HEK293 (cell line): ENCODE measurements around the gene FAM151B.

ENCODE experiments used
- KLF10 ChIP-seq: fragments of 450-650 bp; IDR thresholded peaks from 2 replicates; pipeline ENCODE4 v1.5.1; 2018; ENCODE audit warnings: missing biosample characterization, mild to moderate bottlenecking, missing genetic modification characterization
- TCF7L2 ChIP-seq: IDR thresholded peaks from 2 replicates; pipeline ENCODE4 v1.6.1; 2011; ENCODE audit warnings: low read depth, mild to moderate bottlenecking, inconsistent platforms, low read length, moderate library complexity, borderline replicate concordance
- YY1 ChIP-seq: fragments of 450-650 bp; formaldehyde crosslinking; IDR thresholded peaks from 2 replicates; pipeline ENCODE4 v1.5.1; 2018; ENCODE audit warnings: missing biosample characterization, missing genetic modification characterization
- ZEB2 ChIP-seq: fragments of 450-650 bp; formaldehyde crosslinking; IDR thresholded peaks from 2 replicates; pipeline ENCODE4 v1.5.1; 2016; ENCODE audit warnings: missing biosample characterization, missing genetic modification characterization
- ZNF10 ChIP-seq: fragments of 450-650 bp; formaldehyde crosslinking; IDR thresholded peaks from 2 replicates; pipeline ENCODE4 v1.5.1; 2017; ENCODE audit warnings: missing biosample characterization, missing genetic modification characterization
- ZNF274 ChIP-seq, 2 experiments: fragments of 200-500 bp in 1 of 2; fragments of 450-650 bp in 1 of 2; sonication (Bioruptor generic) in 1 of 2; formaldehyde crosslinking in 1 of 2; IDR thresholded peaks; 2 replicates each; pipeline versions ENCODE4 v1.5.1 to v1.6.1; 2014 to 2016; ENCODE audit warnings: borderline replicate concordance in 1 of 2, inconsistent platforms in 1 of 2, low read length in 1 of 2, missing biosample characterization in 1 of 2, missing genetic modification characterization in 1 of 2
- ZNF747 ChIP-seq: fragments of 450-650 bp; formaldehyde crosslinking; IDR thresholded peaks from 2 replicates; pipeline ENCODE4 v1.5.1; 2016; ENCODE audit warnings: missing biosample characterization, missing genetic modification characterization
- TF ChIP-seq, protein P1 (sequence below): fragments of 450-650 bp; formaldehyde crosslinking; IDR thresholded peaks from 2 replicates; pipeline ENCODE4 v1.5.1; 2016; ENCODE audit warnings: missing biosample characterization, missing genetic modification characterization
- TF ChIP-seq, protein P2 (sequence below): fragments of 450-650 bp; formaldehyde crosslinking; IDR thresholded peaks from 2 replicates; pipeline ENCODE4 v1.5.1; 2016; ENCODE audit warnings: missing biosample characterization, missing genetic modification characterization, low read depth
- TF ChIP-seq, protein P3 (sequence below): fragments of 450-650 bp; IDR thresholded peaks from 2 replicates; pipeline ENCODE4 v1.5.1; 2018; ENCODE audit warnings: missing biosample characterization, missing genetic modification characterization

DNA sequence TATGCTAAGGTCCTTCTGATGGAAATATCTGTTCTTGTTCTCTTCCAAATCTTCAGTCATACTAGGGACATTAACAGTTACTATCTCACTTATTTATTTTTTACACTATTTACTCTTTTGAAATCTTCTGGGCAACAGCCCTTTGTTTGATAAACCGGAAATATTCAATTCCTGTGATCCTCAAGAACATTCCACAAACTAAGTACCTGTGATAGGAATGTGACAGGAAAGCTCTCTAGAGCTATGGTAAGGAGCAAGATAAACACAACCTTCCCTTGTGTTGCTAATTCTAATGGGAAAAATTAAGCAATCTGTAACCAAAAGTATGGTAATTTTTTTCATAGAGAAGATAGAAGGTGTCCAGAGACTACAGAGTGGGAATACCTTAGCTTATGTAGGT, 104.2 kb downstream of the FAM151B start:
- TF ChIP-seq, protein P1, sequence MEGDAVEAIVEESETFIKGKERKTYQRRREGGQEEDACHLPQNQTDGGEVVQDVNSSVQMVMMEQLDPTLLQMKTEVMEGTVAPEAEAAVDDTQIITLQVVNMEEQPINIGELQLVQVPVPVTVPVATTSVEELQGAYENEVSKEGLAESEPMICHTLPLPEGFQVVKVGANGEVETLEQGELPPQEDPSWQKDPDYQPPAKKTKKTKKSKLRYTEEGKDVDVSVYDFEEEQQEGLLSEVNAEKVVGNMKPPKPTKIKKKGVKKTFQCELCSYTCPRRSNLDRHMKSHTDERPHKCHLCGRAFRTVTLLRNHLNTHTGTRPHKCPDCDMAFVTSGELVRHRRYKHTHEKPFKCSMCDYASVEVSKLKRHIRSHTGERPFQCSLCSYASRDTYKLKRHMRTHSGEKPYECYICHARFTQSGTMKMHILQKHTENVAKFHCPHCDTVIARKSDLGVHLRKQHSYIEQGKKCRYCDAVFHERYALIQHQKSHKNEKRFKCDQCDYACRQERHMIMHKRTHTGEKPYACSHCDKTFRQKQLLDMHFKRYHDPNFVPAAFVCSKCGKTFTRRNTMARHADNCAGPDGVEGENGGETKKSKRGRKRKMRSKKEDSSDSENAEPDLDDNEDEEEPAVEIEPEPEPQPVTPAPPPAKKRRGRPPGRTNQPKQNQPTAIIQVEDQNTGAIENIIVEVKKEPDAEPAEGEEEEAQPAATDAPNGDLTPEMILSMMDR (tag by site-specific recombination), result no peak
- TF ChIP-seq TCF7L2, result no peak
- TF ChIP-seq KLF10 (tag by site-specific recombination), result no peak
- TF ChIP-seq ZEB2, result no peak
- TF ChIP-seq, protein P2, sequence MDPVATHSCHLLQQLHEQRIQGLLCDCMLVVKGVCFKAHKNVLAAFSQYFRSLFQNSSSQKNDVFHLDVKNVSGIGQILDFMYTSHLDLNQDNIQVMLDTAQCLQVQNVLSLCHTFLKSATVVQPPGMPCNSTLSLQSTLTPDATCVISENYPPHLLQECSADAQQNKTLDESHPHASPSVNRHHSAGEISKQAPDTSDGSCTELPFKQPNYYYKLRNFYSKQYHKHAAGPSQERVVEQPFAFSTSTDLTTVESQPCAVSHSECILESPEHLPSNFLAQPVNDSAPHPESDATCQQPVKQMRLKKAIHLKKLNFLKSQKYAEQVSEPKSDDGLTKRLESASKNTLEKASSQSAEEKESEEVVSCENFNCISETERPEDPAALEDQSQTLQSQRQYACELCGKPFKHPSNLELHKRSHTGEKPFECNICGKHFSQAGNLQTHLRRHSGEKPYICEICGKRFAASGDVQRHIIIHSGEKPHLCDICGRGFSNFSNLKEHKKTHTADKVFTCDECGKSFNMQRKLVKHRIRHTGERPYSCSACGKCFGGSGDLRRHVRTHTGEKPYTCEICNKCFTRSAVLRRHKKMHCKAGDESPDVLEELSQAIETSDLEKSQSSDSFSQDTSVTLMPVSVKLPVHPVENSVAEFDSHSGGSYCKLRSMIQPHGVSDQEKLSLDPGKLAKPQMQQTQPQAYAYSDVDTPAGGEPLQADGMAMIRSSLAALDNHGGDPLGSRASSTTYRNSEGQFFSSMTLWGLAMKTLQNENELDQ (tag by site-specific recombination), result no peak
- TF ChIP-seq ZNF747 (tag by site-specific recombination), result no peak
- no peak for TF ChIP-seq YY1 (tag by site-specific recombination)
- no peak for TF ChIP-seq ZNF274 (IDR thresholded peaks at IDR 0.05; ENCODE audit: low read length)
- TF ChIP-seq ZNF274 (tag by site-specific recombination; IDR thresholded peaks at IDR 0.05; ENCODE audit: borderline replicate concordance), result no peak
- no peak for TF ChIP-seq ZNF10 (tag by site-specific recombination)
- TF ChIP-seq, protein P3, sequence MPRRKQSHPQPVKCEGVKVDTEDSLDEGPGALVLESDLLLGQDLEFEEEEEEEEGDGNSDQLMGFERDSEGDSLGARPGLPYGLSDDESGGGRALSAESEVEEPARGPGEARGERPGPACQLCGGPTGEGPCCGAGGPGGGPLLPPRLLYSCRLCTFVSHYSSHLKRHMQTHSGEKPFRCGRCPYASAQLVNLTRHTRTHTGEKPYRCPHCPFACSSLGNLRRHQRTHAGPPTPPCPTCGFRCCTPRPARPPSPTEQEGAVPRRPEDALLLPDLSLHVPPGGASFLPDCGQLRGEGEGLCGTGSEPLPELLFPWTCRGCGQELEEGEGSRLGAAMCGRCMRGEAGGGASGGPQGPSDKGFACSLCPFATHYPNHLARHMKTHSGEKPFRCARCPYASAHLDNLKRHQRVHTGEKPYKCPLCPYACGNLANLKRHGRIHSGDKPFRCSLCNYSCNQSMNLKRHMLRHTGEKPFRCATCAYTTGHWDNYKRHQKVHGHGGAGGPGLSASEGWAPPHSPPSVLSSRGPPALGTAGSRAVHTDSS (tag by site-specific recombination), result no peak
